Measurements from ENCODE around the gene DUS3L. TPM values are rescaled to one million over a fixed set of nuclear protein-coding genes. Genes with fewer than 3 reads are reported as not detected.

DUS3L gene
- total RNA-seq, 1 experiment from 2014 or later: 67.0 TPM

- no peaks in the 10 kb centered on the region for H3K9me3 ChIP-seq (ENCODE audit: control insufficient read depth, low read depth, low read length)
- H3K79me1 ChIP-seq (ENCODE audit: insufficient read depth, low read depth, low read length, poor library complexity, severe bottlenecking): no peaks in the 10 kb centered on the region
- no peaks in the 10 kb centered on the region for H3K4me1 ChIP-seq (ENCODE audit: insufficient read depth, low read length)
- H3K4me2 ChIP-seq (ENCODE audit: insufficient read depth, insufficient read length, low read length): no peak overlapping the region
- no peak overlapping the region for H3T11ph ChIP-seq (ENCODE audit: low read length)
- no peak overlapping the region for H2BK20ac ChIP-seq (ENCODE audit: low read depth, low read length, poor library complexity, severe bottlenecking)
- no peak overlapping the region for H3K27ac ChIP-seq (ENCODE audit: insufficient read length, low read depth, low read length)
- no peak overlapping the region for H3K9ac ChIP-seq (ENCODE audit: extremely low read depth, insufficient read length, low read length)
- no peaks in the 10 kb centered on the region for H3K79me2 ChIP-seq (ENCODE audit: insufficient read depth, low read length)
- no CpG with 5 or more reads among the region's 8 CpGs for WGBS (ENCODE audit: extremely low coverage, insufficient read length, low lambda C conversion rate)
- no peak overlapping the region for H3K56ac ChIP-seq (ENCODE audit: insufficient read length, low read depth, low read length)
- no peak overlapping the region for H2AFZ ChIP-seq (ENCODE audit: low read length)
- Mint-ChIP-seq H3K27ac (no peak overlapping the region), H3K4me1 (no peaks in the 10 kb centered on the region), H3K36me3 (ENCODE audit: insufficient read depth in 1 of 3, low read depth in 3 of 3) (no peaks in the 10 kb centered on the region), H3K27me3 (ENCODE audit: low read depth) (peaks cover 30% of the 10 kb centered on the region), H3K9me3 (0 out of 5 replicates have a peak, but pooled peaks cover 0 to 3% of the 10 kb centered on the region in 2 experiments), H3K4me3 (no peak overlapping the region)
- no peak overlapping the region for H3K23ac ChIP-seq (ENCODE audit: insufficient read length, low read depth, low read length)
- no peak overlapping the region for H2BK5ac ChIP-seq (ENCODE audit: insufficient read length, low read length)
- H3K23me2 ChIP-seq (ENCODE audit: insufficient read length, low read depth, low read length, poor library complexity, severe bottlenecking): no peaks in the 10 kb centered on the region
- no peaks in the 10 kb centered on the region for H4K20me1 ChIP-seq (ENCODE audit: control insufficient read depth, insufficient read depth, insufficient read length)
- no peak for TF ChIP-seq CTCF (conservative IDR thresholded peaks at IDR 0.05)
- no peak overlapping the region for H4K91ac ChIP-seq (ENCODE audit: insufficient read length, low read depth, low read length)
- no peak overlapping the region for H2AK5ac ChIP-seq (ENCODE audit: insufficient read length, low read length)
- no peak overlapping the region for H2BK12ac ChIP-seq (ENCODE audit: insufficient read length, low read depth, low read length)
- no peak overlapping the region for H4K8ac ChIP-seq (replicated peaks; ENCODE audit: insufficient read length, low read depth, low read length)
- H3K27me3 ChIP-seq (ENCODE audit: insufficient read depth, low read length): no peaks in the 10 kb centered on the region
- no peak for DNase-seq
- no peak overlapping the region for H2BK120ac ChIP-seq (ENCODE audit: low read depth, low read length, poor library complexity, severe bottlenecking)
- H2BK15ac ChIP-seq (ENCODE audit: low read depth, low read length): no peak overlapping the region
- no peak overlapping the region for H3K4ac ChIP-seq (ENCODE audit: low read depth, low read length)
- H3K14ac ChIP-seq (ENCODE audit: insufficient read depth, low read length): no peak overlapping the region
- no peak overlapping the region for H3K18ac ChIP-seq (ENCODE audit: insufficient read length, low read depth, low read length)
- no peak overlapping the region for H4K5ac ChIP-seq (ENCODE audit: insufficient read length, low read depth, low read length)
Measured at GRCh38 chr19:5738423-5738822, 52.5 kb downstream of the DUS3L start.

Other genes with a start within 250 kb of the DUS3L start
- gene TINCR, start 223.2 kb downstream of the DUS3L start, total RNA-seq (2021): 0.17 and 0.18 TPM in 2 replicates
- gene SAFB2, start 168.4 kb downstream of the DUS3L start, total RNA-seq (2021): 70.3 and 76.1 TPM in 2 replicates
- gene SAFB, start 168.1 kb downstream of the DUS3L start, total RNA-seq (2021): 107 and 110 TPM in 2 replicates
- gene MICOS13, start 110.6 kb downstream of the DUS3L start, total RNA-seq (2021): 23.4 and 23.8 TPM in 2 replicates
- 8.0 and 9.3 TPM in 2 replicates for gene HSD11B1L, start 110.1 kb downstream of the DUS3L start, total RNA-seq (2021)
- 1,066 and 1,074 TPM in 2 replicates for gene RPL36, start 100.9 kb downstream of the DUS3L start, total RNA-seq (2021)
- 108 and 113 TPM in 2 replicates for gene LONP1, start 71.0 kb downstream of the DUS3L start, total RNA-seq (2021)
- gene CATSPERD, start 70.5 kb downstream of the DUS3L start, total RNA-seq (2021): not detected in 2 replicates
- 7.1 and 8.1 TPM in 2 replicates for gene PRR22, start 6.4 kb downstream of the DUS3L start, total RNA-seq (2021)
- gene NRTN, start 13.9 kb upstream of the DUS3L start, total RNA-seq (2021): 4.5 and 4.6 TPM in 2 replicates
- gene FUT6, start 48.5 kb upstream of the DUS3L start, total RNA-seq (2021): 0.13 TPM in 1 of 2 replicates, not detected in the other
- gene FUT3, start 60.3 kb upstream of the DUS3L start, total RNA-seq (2021): not detected in 2 replicates
- gene FUT5, start 79.4 kb upstream of the DUS3L start, total RNA-seq (2021): not detected in 2 replicates
- 282 TPM in 2 replicates for gene NDUFA11, start 112.6 kb upstream of the DUS3L start, total RNA-seq (2021)
- gene VMAC, start 113.7 kb upstream of the DUS3L start, total RNA-seq (2021): 1.9 and 2.2 TPM in 2 replicates
- 2.3 and 2.5 TPM in 2 replicates for gene CAPS, start 123.1 kb upstream of the DUS3L start, total RNA-seq (2021)
- gene RANBP3, start 187.0 kb upstream of the DUS3L start, total RNA-seq (2021): 86.5 and 89.9 TPM in 2 replicates